Type B pancreatic cell (in vitro differentiated cells): ENCODE results near the gene TXNDC17. TPM values are rescaled to one million over a fixed set of nuclear protein-coding genes. Genes with fewer than 3 reads are reported as not detected.
"Not testable (repeated sequence)": the region's sequence is repeated elsewhere in the genome, so short reads cannot be mapped to it uniquely, and the experiment has no call there.

Experiments used
- DNase-seq: peaks from one replicate; pipeline ENCODE4 v3.0.0; 2021; ENCODE audit warnings: mixed read lengths; ENCODE audit not compliant: unreplicated experiment; ENCODE audit errors: extremely low spot score
- H3K27ac Mint-ChIP-seq: 2 replicates; pipeline ENCODE4 v1.8.0; 2021; ENCODE audit warnings: mild to moderate bottlenecking, mixed read lengths
- H3K27me3 Mint-ChIP-seq: 2 replicates; pipeline ENCODE4 v1.8.0; 2021; ENCODE audit warnings: mixed read lengths
- H3K36me3 Mint-ChIP-seq: 2 replicates; pipeline ENCODE4 v1.8.0; 2021; ENCODE audit warnings: mixed read lengths
- H3K4me1 Mint-ChIP-seq: one replicate; pipeline ENCODE4 v1.8.0; 2021; ENCODE audit warnings: mixed read lengths; ENCODE audit not compliant: unreplicated experiment
- H3K4me3 Mint-ChIP-seq: 2 replicates; pipeline ENCODE4 v1.8.0; 2021; ENCODE audit warnings: mild to moderate bottlenecking, mixed read lengths
- H3K9me3 Mint-ChIP-seq: 2 replicates; pipeline ENCODE4 v1.8.0; 2021; ENCODE audit warnings: mixed read lengths
- CTCF ChIP-seq: fragments of 200-600 bp; sonication (generic); conservative IDR thresholded peaks from 2 replicates; pipeline ENCODE4 v1.5.0; 2021; ENCODE audit warnings: antibody characterized with exemption, mild to moderate bottlenecking
- total RNA-seq: library from RNA; stranded (reverse); gene quantifications from 2 replicates; pipeline ENCODE4 v1.2.1, GENCODE V29; 2021; ENCODE audit warnings: low replicate concordance

The TXNDC17 gene
- total RNA-seq, 1 donor from 2014 or later, result 83.2 TPM

GRCh38 chr17:6660805-6661463, 20.1 kb downstream of the TXNDC17 start:
- Mint-ChIP-seq H3K27ac (no peak overlapping the region), H3K9me3 (no peaks in the 10 kb centered on the region), H3K27me3 (peaks cover 51% of the 10 kb centered on the region), H3K4me3 (no peak overlapping the region), H3K4me1 (no peaks in the 10 kb centered on the region), H3K36me3 (no peaks in the 10 kb centered on the region)
- no peak for TF ChIP-seq CTCF
- no peak for DNase-seq

GRCh38 chr17:6661464-6661848, 20.6 kb downstream of the TXNDC17 start:
- Mint-ChIP-seq H3K4me3 (no peak overlapping the region), H3K4me1 (no peaks in the 10 kb centered on the region), H3K27me3 (peaks cover 51% of the 10 kb centered on the region), H3K9me3 (no peaks in the 10 kb centered on the region), H3K27ac (no peak overlapping the region), H3K36me3 (no peaks in the 10 kb centered on the region)
- DNase-seq, result no peak
- no peak for TF ChIP-seq CTCF

- H3K36me3 Mint-ChIP-seq, H3K9me3 Mint-ChIP-seq, H3K4me1 Mint-ChIP-seq, DNase-seq, H3K4me3 Mint-ChIP-seq, H3K27ac Mint-ChIP-seq: not testable (repeated sequence)
- H3K27me3 Mint-ChIP-seq, result peaks cover 48% of the 10 kb centered on the region
Observed at GRCh38 chr17:6663200-6663599, 22.3 kb downstream of the TXNDC17 start.

- H3K4me1 Mint-ChIP-seq, result no peaks in the 10 kb centered on the region
- H3K4me3 Mint-ChIP-seq, result no peak overlapping the region
- H3K27me3 Mint-ChIP-seq, result peaks cover 41% of the 10 kb centered on the region
- no peaks in the 10 kb centered on the region for H3K9me3 Mint-ChIP-seq
- no peak for DNase-seq
- no peaks in the 10 kb centered on the region for H3K36me3 Mint-ChIP-seq
- TF ChIP-seq CTCF, result peak; percentile 90
- H3K27ac Mint-ChIP-seq, result no peak overlapping the region
Observed at GRCh38 chr17:6666077-6666521, 25.2 kb downstream of the TXNDC17 start.

- no peak for DNase-seq
- peaks cover 36% of the 10 kb centered on the region for H3K27me3 Mint-ChIP-seq
- H3K27ac Mint-ChIP-seq, result no peak overlapping the region
- no peaks in the 10 kb centered on the region for H3K36me3 Mint-ChIP-seq
- H3K4me1 Mint-ChIP-seq, result no peaks in the 10 kb centered on the region
- no peaks in the 10 kb centered on the region for H3K9me3 Mint-ChIP-seq
- TF ChIP-seq CTCF, result no peak
- H3K4me3 Mint-ChIP-seq, result no peak overlapping the region
Observed at GRCh38 chr17:6666557-6666956, 25.7 kb downstream of the TXNDC17 start.

GRCh38 chr17:6667516-6667915, 26.7 kb downstream of the TXNDC17 start:
- H3K27me3 Mint-ChIP-seq, result peaks cover 29% of the 10 kb centered on the region
- TF ChIP-seq CTCF, result no peak
- no peak overlapping the region for H3K4me3 Mint-ChIP-seq
- H3K27ac Mint-ChIP-seq, result no peak overlapping the region
- H3K9me3 Mint-ChIP-seq, result no peaks in the 10 kb centered on the region
- H3K36me3 Mint-ChIP-seq, result no peaks in the 10 kb centered on the region
- no peaks in the 10 kb centered on the region for H3K4me1 Mint-ChIP-seq
- DNase-seq, result no peak
